Left ventricle myocardium superior (tissue), 1 donor: ENCODE measurements around the gene ZNF628. TPM values are rescaled to one million over a fixed set of nuclear protein-coding genes. Genes with fewer than 3 reads are reported as not detected.

Source experiments
- ATAC-seq: fragments of 200-7000 bp; cut with Tn5 transposase; one replicate; pipeline ENCODE4 v1.9.1; 2020; ENCODE audit warnings: mild to moderate bottlenecking, moderate library complexity
- DNase-seq: peaks from one replicate; pipeline ENCODE4 v3.0.0-alpha.2; 2020
- intact Hi-C: fragments of 100-400 bp; cut with micrococcal nuclease; formaldehyde crosslinking; loops from one replicate; pipeline ENCODE4 v1.11.0; 2022
- long read RNA-seq: library from polyadenylated mRNA; unstranded; transcript quantifications from one replicate; pipeline ENCODE4 v2.0.0, GENCODE V29; 2021
- total RNA-seq: library from RNA; stranded (reverse); fragmentation: NEBNext Ultra II Directional; extraction: Animal tissue kit (Norgen Biotek cat#: 25700); gene quantifications from one replicate; pipeline ENCODE4 v1.2.1, GENCODE V29; 2021
- donor health status: DM: no; HTN: yes; CAD: no; lungs with severe emphysema.

The ZNF628 gene
- total RNA-seq: 6.4 TPM
- long read RNA-seq, transcript ZNF628-201 (1 exons, 3,177 nt): major isoform, 8 of 9 reads
- long read RNA-seq, partial matches to known transcripts: 0 of 9 reads
- long read RNA-seq, other reads (novel, unspliced or antisense): 1 of 9 reads

DNA sequence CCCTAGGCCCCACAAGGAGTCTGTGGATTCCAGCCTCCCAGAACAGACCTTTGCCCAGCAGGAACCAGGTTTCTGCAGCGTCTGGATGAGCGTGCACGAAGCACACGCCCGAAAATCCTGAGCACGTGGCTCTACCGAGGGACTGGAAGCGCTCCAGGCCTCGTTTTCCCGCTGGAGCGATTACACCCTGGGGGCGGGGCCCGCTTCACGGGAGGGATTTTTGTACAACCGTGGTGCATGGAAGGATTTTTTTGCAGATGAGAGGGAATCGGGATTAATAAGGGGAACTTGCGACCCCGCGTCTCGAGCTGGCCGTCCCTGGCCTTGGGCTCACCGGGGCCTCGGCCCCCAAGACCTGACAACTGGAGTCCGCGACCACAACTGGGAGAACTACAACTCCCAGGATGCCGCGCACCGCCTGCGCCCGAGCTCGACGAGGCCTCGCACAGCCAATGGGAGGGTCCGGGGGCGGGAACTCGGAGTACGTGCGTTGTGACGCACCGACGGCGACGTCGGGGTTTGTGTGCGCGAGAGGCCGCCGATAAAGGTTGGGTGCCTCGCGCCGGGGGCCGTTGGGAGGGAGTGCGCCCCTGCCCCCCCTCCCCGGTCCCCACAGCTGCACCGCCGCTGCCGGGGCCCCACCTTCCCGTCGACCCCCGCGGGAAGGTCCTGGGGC lies at the start of gene ZNF628:
Gene ZNF628 (plus strand): TSS at position 518 of the 676 bp plus-strand sequence. CDS start 3,294 bp downstream, outside the sequence.
- intact Hi-C loops: no loop called here
- DNase-seq (peak; percentile 99), ATAC-seq (peak; percentile 97)

DNA sequence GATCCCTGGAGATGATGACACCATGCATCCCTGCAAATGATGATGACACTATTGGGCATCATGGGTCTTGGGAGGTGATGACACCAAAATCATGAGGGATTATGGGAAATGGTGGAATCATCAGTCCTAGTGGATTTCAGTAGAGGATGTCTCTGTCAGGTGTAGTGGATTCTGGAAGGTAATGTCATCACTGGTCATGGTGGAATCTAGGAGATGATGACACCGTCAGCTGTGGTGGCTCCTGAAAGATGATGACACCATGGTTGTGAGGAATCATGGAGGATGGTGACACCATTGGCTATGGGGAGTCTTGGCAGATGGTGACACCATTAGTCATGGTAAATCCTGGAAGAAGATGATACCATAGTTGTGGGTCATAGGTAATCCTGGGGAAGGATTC lies 45.2 kb upstream of the ZNF628 start:
- intact Hi-C loops: no loop called here
- DNase-seq: no peak

DNA sequence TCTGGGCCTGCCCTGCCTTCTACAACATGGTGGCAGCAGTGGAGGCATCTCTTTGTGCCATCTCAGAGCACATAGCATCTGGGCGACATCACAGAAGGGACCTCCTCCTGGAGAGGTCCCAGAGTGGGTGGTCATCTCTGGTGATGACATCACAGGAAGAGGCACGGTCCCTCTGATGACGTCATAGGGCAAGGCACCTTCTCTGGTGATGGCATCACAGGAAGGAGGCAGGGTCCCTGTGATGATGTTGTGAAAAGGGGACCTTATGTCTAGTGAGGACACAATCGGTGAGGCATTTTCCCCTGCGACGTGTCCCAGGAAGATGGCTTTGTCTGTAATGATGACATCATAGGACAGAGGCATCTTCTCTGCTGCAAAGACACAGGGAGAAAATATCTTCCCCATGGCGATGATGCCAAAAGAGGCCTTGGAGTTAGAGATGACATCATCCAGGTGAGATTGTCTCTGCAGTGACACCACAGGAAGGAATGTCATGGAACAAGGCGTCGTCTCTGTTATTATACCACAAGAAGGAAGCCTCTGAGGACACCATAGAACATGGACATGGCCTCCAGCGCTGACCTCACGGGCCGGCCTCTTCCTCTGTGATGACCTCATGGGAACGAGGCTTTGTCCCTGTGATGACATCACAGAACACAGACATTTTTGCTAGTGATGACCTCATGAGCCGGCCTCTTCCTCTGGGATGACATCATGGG lies 44.0 kb upstream of the ZNF628 start:
- intact Hi-C loops: no loop called here

More for the DNA sequence above, 45.2 kb upstream of the ZNF628 start:
- ATAC-seq: no peak

DNA sequence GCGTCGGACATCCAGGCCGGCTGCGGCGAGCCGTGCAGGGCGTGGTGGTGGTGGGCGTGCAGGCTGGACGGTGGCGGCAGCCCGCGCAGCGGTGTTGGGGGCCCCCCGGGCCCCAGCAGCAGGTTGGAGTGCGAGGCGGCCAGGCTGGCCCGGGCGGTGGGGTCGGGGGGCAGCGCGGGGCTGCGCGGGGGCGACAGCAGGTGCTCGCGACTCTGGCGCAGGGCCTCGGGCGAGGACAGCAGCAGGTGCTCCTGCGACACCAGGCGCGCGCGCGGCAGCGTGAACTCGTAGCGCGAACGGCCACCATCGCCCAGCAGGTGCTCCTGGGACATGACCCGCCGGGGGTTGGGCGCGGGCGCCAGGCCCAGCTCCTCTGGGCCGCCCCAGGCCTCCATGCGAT lies 43.1 kb upstream of the ZNF628 start:
- DNase-seq (no peak), ATAC-seq (no peak)
- intact Hi-C loops: no loop called here

More for the DNA sequence above, 44.0 kb upstream of the ZNF628 start:
- ATAC-seq (no peak), DNase-seq (no peak)

DNA sequence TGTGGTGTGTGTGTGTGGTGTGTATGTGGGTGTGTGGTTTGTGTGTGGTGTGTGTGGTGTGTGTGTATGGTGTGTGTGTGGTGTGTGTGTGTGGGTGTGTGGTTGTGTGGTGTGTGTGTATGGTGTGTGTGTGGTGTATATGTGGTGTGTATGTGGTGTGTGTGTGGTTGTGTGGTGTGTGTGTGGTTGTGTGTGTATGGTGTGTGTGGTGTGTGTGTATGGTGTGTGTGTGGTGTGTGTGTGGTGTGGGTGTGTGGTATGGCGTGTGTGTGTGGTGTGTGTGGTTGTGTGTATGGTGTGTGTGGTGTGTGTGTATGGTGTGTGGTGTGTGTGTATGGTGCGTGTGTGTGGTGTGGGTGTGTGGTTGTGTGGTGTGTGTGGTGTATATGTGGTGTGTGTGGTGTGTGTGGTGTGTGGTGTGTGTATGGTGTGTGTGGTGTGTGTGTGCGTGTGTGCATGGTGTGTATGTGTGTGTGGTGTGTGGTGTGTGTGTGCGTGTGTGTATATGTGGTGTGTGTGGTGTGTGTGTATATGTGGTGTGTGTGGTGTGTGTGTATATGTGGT lies 42.0 kb upstream of the ZNF628 start:
- DNase-seq (no peak), ATAC-seq (no peak)

DNA sequence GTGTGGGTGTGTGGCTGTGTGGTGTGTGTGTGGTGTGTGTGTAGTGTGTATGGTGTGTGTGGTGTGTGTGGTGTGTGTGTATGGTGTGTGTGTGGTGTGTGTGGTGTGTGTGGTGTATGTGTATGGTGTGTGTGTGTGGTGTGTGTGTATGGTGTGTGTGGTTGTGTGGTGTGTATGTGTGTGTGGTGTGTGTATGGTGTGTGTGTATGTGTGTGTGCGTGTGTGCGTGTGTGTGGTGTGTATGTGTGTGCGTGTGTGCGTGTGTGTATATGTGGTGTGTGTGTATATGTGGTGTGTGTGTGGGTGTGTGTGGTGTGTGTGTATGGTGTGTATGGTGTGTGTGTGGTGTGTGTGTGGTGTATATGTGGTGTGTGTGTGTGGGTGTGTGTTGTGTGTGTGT lies 41.4 kb upstream of the ZNF628 start:
- ATAC-seq (no peak), DNase-seq (no peak)
- intact Hi-C loops: no loop called here

More for the DNA sequence above, 42.0 kb upstream of the ZNF628 start:
- intact Hi-C loops: no loop called here

DNA sequence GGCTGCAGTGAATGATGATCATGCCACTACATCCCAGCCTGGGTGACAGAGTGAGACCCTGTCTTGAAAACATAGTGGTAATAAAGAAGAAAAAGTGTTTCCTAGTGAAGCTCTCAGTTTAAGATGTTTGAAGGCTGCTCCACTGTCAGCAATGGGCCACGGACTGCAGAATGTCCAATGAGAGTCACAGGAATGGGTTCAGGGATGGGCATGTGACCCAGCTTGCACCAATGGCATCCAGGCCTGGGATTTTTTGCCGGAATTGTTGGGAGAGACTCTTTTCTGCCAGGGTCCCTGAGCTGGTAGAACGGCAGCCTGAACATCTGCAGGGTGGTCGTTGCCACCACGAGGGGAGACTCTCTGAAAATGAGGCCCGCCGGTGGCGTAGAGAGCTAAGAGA lies 39.6 kb upstream of the ZNF628 start:
- intact Hi-C loops: no loop called here
- ATAC-seq: no peak
- no peak for DNase-seq

DNA sequence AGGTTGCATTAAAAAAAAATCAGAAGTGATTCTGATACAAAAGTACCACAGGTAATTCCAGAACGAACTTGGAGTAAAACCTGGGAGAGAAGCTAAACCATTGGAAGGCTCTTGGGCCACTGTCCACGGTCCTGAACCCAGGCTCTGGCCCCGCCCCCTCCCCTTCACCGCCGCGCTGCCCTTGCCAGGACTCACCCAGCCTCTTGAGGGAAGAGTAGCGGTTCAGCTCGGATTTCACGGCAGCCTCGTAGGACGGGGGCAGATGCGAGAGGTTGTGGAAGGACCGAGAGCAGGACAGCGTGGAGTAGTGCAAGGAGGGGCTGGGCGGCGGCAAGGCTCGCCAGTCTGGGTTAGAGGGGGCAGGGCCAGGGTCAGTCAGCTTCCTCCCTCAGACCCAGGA lies 39.0 kb upstream of the ZNF628 start:
- DNase-seq (peak; percentile 73), ATAC-seq (peak; percentile 89)
- intact Hi-C loops: no loop called here

DNA sequence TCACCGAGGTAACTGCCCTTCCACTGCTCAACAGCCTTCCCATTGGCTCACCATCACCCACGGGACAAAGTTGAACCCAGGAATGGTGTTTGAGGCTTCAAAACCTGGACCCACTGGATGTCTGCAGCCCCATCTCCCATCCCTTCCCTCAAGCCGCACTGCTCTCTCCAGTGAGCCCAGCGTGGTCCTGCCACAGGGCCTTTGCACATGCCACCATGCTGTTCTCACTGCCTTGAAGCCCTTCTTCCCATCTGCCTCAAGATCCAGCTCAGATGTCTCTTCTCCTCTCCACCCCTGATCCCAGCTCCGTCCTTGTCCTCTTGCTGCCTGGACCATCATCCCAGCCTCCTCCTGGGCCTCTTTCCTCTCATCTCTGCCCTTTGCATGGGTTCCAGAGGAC lies 37.4 kb upstream of the ZNF628 start:
- ATAC-seq (no peak), DNase-seq (no peak)
- intact Hi-C loops: no loop called here

DNA sequence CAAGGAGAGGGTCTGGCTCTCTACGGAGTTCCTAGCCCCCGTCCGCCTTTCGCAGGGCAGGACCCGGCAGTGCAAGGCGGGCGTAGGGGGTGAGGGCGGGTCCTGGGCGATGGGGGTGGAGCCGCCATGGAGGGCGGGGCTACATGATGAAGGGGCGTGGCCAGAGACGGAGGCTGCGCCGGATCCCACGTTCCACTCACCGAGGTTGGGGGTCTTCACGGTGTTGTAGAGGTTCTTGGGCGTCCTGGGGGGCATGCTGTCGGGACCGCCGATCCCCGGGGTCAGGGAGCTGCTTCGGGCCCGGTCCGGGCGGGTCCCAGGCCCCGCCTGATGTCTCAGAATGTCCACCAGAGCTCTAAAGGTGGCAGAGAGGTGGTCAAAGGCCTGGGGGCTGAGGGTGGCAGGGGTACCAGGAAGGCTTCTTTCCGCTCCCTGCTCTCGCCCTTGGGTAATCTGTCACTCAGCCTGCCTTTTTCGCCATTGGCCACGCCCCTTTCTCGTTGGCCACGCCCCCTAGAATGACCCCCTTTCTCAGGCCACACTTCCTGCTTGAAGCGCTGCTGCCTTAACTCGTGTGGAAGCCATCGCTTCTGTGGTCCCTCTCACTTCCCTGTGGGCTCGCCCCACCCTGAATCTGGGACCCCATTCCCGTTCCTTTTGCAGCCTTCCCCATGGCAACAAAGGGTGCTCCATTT lies 35.9 kb upstream of the ZNF628 start:
- ATAC-seq (no peak), DNase-seq (no peak)
- intact Hi-C loops: no loop called here

DNA sequence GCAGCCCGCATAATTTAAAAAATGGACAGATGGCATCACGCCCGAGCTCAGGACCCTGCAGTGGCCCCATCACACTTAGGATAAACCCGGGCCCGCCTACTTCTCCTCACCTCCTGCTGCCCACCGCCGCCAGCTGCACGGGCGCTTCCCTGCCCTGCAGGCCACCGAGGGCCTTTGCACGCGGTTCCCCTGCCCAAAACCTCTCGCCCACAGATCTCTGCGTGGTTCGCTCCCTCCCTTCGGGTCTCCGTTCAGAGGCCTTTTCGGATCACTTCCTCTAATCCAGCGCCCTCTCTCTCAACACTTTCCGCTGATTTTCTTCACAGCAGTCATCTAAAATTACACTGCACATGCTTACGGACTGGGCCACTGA lies 35.1 kb upstream of the ZNF628 start:
- intact Hi-C loops: no loop called here
- ATAC-seq (no peak), DNase-seq (no peak)

DNA sequence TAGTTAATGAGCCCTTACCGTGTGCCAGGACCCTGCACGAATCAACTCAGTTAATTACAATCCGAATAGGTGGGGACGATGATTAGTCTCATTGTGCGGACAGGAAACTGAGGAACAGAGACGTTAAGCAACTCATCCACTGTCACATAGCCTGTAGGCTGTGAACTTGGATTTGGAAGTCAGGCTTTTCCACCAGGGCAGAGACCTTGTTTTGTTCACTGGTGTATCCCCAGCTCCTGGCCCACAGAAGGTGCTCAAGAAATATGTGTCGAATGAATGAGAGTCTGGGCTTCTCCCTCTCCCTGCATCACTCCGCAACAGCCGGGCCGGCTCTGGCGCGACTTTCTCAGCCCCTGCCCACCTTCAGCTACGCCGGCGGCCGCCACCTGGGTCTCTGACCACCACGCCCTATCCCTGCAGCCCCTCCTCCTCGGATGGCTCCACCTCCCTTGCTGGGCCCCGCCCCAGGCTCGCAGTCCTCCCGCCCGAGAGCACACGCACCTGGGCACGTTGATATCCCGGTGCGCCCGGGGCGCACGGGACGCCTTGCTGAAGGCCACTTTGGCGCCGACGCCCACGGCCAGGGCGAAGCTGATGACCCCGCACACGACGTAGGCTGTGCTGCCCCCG lies 34.6 kb upstream of the ZNF628 start:
- ATAC-seq (no peak), DNase-seq (no peak)
- intact Hi-C loops: no loop called here

DNA sequence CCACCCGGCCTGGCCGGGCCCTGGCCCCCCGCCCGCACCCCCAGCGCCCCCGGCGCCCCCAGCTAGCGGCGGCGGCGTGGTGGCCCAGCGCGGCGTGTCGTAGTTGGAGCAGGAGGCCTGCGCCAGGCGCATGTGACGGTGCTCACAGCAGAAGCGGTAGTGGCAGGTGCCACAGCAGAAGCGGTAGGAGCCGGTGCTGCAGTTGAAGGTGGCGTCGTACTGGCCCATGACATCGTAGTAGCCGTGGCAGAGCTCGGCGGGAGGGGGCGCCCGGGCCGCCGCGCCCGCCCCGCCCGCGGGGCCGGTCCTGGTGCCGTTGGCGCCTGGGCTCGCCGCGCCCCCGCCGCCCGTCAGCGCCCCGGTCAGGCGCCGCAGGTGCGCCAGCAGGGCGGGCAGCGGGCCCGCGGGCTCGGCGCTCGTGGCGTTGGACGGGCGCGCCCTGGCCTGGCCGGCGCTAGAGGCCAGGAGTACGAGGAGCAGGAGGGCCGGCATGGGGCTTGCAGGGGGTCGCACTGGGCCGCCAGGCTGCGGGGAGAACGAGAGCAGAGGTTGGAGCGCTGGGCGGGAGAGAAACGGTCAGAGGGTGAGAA lies 34.0 kb upstream of the ZNF628 start:
- DNase-seq: no peak
- intact Hi-C loops: no loop called here
- ATAC-seq: no peak

DNA sequence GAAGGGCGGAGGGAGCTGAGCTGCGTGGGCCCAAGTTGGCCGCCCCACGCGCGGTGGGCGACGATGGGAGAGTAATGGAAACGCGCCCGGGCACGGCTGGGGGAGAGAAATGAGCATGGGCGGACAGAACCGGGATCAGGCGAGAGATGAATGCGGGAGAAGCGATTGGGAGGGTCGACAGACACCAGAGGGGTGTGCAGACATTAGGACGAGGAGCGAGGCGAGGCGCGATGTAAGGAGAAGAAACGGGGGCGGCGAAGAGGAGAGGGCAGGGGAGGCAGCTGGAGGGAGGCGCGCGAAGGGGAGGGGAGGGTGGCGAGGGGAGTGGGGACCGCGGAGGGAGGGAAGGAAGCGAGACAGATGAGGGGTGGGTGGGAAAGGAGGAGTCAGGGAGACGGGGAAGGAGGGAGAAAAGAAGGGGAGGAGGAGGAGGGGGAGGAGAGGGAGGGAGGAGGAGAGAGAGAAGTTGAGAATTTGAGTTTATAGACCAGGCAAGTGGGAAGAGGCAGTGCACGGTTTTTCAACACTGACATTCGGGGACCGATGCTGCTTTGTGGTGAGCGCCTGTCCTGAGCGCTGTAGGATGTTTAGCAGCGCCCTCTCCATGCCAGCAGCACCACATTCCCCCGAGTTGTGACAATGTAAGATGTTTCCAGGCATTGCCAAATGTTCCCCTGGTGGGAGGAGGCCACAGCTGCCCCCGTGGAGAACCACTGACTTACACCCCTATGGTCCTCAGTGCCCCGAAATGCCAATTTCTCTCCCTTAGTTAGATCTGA lies 33.2 kb upstream of the ZNF628 start, which contains the start of gene SHISA7:
Gene SHISA7 (minus strand): TSS at position 256 of the 779 bp plus-strand sequence. CDS start 437 bp downstream, outside the sequence.
- DNase-seq (no peak), ATAC-seq (no peak)
- intact Hi-C loops: no loop called here

DNA sequence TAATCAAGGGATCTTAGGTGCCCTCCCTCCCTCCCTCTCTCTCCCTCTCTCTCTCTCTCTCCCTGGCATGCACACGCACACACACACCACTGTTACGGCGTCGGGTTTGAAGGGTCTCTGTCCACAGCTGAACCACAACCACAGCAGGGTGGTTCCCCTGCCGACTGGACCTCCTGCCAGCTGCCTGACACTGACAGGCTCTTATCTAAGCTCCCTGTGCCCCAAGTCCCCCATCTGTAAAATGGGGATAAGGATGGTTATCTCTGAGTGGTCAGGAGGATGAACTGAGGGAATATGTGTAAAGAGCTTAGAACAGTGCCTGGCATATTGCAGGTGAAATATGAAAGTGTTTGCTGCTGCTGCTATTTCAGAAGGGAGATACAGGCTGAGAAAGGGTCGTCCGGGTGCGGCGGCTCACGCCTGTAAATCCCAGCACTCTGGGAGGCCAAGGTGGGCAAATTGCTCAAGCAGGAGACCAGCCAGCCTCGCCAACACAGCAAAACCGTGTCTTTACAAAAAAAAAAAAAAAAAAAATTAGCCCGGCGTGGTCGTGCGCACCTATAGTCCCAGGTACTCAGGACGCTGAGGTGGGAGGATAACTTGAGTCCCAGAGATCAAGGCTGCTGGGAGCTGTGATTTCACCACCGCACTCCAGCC lies 32.5 kb upstream of the ZNF628 start:
- ATAC-seq (no peak), DNase-seq (no peak)
- intact Hi-C loops: no loop called here

DNA sequence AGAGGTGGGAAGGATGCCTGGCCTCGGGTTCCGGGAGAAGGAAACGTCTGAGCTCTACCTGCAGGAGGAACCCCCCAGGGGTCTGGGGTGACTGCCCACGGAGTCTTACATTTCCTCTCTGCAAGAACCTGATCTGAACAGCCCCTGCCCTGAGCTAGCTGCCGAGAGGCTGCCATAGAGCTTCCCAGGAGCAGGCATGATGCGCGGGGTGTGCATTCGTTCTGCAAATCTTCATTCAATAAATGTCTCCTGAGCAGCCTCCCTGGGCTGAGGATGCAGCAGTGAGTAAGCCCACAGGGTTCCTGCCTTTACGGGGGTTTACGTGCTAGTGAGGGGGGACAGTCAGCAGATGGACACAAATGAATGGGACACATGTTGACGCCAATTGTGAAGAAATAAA lies 31.8 kb upstream of the ZNF628 start:
- intact Hi-C loops: no loop called here
- ATAC-seq: no peak
- no peak for DNase-seq

DNA sequence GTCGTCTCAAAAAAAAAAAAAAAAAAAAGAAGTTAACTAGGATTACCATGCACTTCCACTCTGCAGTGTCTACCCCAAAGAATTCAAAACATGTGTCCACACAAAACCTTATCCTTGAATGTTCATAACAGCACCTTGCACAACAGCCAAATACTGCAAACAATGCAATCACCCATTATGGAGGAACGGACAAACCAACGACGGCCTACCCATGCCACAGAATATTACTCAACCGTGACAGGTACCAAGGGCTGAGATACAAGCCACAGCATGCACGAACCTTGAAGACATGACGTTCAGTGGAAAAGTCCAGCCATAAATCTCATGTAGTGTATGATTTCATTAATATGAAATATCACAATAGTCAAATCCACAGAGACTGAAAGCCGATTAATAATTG lies 30.4 kb upstream of the ZNF628 start:
- no peak for ATAC-seq
- no peak for DNase-seq
- intact Hi-C loops: no loop called here
